PC-9 (cell line): ENCODE data around the gene PTPRG.

ENCODE experiments used
- CTCF ChIP-seq: fragments of 200-600 bp; sonication (generic); conservative IDR thresholded peaks from 2 replicates; pipeline ENCODE4 v1.6.1; 2017; ENCODE audit warnings: mixed run types, antibody characterized with exemption, mild to moderate bottlenecking, moderate library complexity
- EZH2 ChIP-seq: fragments of 200-600 bp; sonication (generic); IDR thresholded peaks from 2 replicates; pipeline ENCODE4 v1.8.0; 2017; ENCODE audit warnings: antibody characterized with exemption, low read depth

DNA sequence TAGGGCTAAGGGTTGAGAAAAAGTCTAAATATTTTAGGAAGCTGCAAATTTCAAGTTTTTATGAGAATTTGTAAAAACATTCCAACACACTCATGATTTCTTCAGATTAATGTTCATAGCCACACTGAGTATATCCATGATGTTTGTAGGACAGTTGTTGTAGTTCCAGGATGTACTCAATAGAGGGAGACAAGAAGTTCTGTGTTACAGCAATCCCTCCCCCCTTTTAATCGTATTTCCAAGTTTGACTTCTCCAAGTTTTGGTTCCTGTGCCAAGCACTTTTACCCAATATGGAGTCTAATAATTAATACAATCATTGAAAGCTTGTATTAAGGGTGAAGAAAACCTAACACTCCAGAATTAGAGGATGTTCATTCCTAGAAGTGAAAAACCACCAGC lies 668.5 kb downstream of the PTPRG start:
- TF ChIP-seq CTCF (no peak; the same call in 1 of the 2 replicates), EZH2 (no peak)
